ENCODE results near the gene C19orf81. TPM values are rescaled to one million over a fixed set of nuclear protein-coding genes. Genes with fewer than 3 reads are reported as not detected.
A peak's percentile ranks its signal among the peaks of the same experiment; 100 is the strongest.

C19orf81 gene
- total and polyA plus RNA-seq, 9 of the 15 experiments (the other 6 are each of a cell fraction or from before 2014, with no cell fraction given), result 2.5 to 42.9 (median 33.0) TPM; not detected in 4

- TF ChIP-seq BCLAF1 (IDR thresholded peaks at IDR 0.05; ENCODE audit: borderline replicate concordance in 1 of 2, control insufficient read depth in 1 of 2, low read depth in 2 of 2, low read length in 1 of 2), result no peak
Measured at GRCh38 chr19:50668416-50668815, 19.2 kb downstream of the C19orf81 start (continued).

GRCh38 chr19:50668879-50669278, 19.6 kb downstream of the C19orf81 start:
- CTCF ChIA-PET (ENCODE audit: low intra/inter-chr PET ratio), result interaction anchor here (0.6 to 1.6 kb wide), 7 partner anchors 61 to 253 kb away, joined by 3 to 11 read pairs (median 4); no protein-coding TSS in a partner anchor
- H3K27me3 ChIP-seq (ENCODE audit: control insufficient read depth in 2 of 2, insufficient read depth in 2 of 2, low read length in 2 of 2), result peaks cover 19 to 38% of the 10 kb centered on the region in 2 experiments
- 41% methylated on average over 5 of the region's 20 CpGs for WGBS (ENCODE audit: insufficient coverage, low coverage, missing lambda C conversion rate)

More at GRCh38 chr19:50668879-50669278, 19.6 kb downstream of the C19orf81 start:
- ATAC-seq (no peak; the same call in 2 of the 3 replicates), FAIRE-seq (no peak), DNase-seq (ENCODE audit: extremely low read depth in 1 of 4, low spot score in 3 of 4) (no peak)
- no peak overlapping the region for H3K4me2 ChIP-seq (ENCODE audit: insufficient read depth, low read length)
- H3K36me3 ChIP-seq (ENCODE audit: control insufficient read depth, insufficient read depth, low read length), result no peaks in the 10 kb centered on the region
- POLR2A ChIA-PET, result interaction anchor here (0.9 kb wide), 1 partner anchor 136 kb away, joined by 3 read pairs; no protein-coding TSS in a partner anchor
- no peak overlapping the region for H2AFZ ChIP-seq (ENCODE audit: low read depth, low read length)
- H3K9ac ChIP-seq (ENCODE audit: insufficient read depth in 1 of 2, low read depth in 2 of 2, low read length in 2 of 2), result no peak overlapping the region
- no peak overlapping the region for H3K4me3 ChIP-seq
- TF ChIP-seq ZNF12 (CRISPR knock-in tag; IDR thresholded peaks at IDR 0.05) (no peak), ZKSCAN1 (IDR thresholded peaks at IDR 0.05; ENCODE audit: low read depth, low read length) (0 out of 2 replicates have a peak, but pooled peaks have one; percentile 6), EGR1 (conservative IDR thresholded peaks at IDR 0.05) (0 out of 2 replicates have a peak, but pooled peaks have one; percentile 4), ATF2 (CRISPR knock-in tag; IDR thresholded peaks at IDR 0.05) (no peak), FIP1L1 (IDR thresholded peaks at IDR 0.05; ENCODE audit: low read depth, low read length, poor library complexity, severe bottlenecking) (no peak), MAX (CRISPR knock-in tag; IDR thresholded peaks at IDR 0.05) (no peak)
- peaks cover 9% of the 10 kb centered on the region; the same call in 1 of the 2 replicates for H4K20me1 ChIP-seq (replicated peaks; ENCODE audit: control insufficient read depth, insufficient read depth, low read length)
- peaks cover 5% of the 10 kb centered on the region for H3K9me3 ChIP-seq (replicated peaks; ENCODE audit: control insufficient read depth, insufficient read depth, low read depth, low read length)
- H3K9me1 ChIP-seq (ENCODE audit: control insufficient read depth, insufficient read depth, low read length), result no peaks in the 10 kb centered on the region
- intact Hi-C loops (cut with micrococcal nuclease), result no loop called here
- no peaks in the 10 kb centered on the region for H3K79me2 ChIP-seq (ENCODE audit: control insufficient read depth, insufficient read depth, low read length)
- in situ Hi-C loops (cut with MboI), result no loop called here
- no peak overlapping the region for H3K27ac ChIP-seq (ENCODE audit: extremely low read depth, low read depth, low read length)
- peaks cover 0 to 32% of the 10 kb centered on the region in 2 experiments; a peak in 2 of 5 replicates for H3K4me1 ChIP-seq (replicated peaks in 1 of 2; ENCODE audit: control insufficient read depth in 2 of 2, insufficient read depth in 2 of 2, low read length in 2 of 2)
- no TSS peak for BruUV-seq (replicated peaks)

Measured in K562 (cell line).